ENCODE data around the gene NXPH4.

The NXPH4 gene

DNA sequence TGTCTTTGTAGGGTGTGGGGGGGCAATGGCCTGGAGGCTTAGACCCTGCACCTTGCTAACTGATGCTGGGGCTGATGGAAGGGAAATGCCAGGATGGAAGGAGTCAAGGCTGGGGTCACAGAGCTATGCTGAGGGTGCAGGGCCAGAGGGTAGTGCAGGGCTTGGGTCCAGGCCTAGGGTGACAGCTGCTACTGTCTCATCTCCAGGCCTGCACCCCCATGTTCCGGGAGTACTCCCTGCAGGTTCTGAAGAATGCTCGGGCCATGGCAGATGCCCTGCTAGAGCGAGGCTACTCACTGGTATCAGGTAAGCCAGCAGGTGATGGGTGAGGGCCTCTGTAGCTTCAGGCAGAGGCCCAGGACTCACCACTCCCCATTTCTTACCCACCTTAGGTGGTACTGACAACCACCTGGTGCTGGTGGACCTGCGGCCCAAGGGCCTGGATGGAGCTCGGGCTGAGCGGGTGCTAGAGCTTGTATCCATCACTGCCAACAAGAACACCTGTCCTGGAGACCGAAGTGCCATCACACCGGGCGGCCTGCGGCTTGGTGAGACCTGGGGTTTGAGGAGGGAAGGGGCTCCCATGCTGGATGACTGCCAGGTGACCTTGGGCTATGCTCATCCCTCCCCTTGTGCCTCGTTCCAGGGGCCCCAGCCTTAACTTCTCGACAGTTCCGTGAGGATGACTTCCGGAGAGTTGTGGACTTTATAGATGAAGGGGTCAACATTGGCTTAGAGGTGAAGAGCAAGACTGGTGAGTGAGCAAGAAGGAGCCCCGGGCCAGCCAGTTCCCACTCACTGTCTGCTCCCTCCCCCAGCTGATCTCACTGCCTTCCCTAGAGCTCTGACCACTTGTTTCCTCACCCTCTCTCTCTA, 17.0 kb downstream of the NXPH4 start:
- DNase-seq: no peak

DNA sequence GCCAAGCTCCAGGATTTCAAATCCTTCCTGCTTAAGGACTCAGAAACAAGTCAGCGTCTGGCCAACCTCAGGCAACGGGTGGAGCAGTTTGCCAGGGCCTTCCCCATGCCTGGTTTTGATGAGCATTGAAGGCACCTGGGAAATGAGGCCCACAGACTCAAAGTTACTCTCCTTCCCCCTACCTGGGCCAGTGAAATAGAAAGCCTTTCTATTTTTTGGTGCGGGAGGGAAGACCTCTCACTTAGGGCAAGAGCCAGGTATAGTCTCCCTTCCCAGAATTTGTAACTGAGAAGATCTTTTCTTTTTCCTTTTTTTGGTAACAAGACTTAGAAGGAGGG, 17.6 kb downstream of the NXPH4 start:
- DNase-seq: no peak

DNA sequence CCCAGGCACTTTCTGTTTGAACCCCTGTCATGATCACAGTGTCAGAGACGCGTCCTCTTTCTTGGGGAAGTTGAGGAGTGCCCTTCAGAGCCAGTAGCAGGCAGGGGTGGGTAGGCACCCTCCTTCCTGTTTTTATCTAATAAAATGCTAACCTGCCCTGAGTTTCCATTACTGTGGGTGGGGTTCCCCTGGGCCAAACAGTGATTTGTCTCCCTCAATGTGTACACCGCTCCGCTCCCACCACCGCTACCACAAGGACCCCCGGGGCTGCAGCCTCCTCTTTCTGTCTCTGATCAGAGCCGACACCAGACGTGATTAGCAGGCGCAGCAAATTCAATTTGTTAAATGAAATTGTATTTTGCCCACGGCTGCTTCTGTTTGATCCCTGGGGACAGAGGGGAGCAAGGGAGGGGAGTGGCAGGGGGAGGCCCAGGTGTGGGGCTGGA, 18.0 kb downstream of the NXPH4 start:
- DNase-seq: no peak

DNA sequence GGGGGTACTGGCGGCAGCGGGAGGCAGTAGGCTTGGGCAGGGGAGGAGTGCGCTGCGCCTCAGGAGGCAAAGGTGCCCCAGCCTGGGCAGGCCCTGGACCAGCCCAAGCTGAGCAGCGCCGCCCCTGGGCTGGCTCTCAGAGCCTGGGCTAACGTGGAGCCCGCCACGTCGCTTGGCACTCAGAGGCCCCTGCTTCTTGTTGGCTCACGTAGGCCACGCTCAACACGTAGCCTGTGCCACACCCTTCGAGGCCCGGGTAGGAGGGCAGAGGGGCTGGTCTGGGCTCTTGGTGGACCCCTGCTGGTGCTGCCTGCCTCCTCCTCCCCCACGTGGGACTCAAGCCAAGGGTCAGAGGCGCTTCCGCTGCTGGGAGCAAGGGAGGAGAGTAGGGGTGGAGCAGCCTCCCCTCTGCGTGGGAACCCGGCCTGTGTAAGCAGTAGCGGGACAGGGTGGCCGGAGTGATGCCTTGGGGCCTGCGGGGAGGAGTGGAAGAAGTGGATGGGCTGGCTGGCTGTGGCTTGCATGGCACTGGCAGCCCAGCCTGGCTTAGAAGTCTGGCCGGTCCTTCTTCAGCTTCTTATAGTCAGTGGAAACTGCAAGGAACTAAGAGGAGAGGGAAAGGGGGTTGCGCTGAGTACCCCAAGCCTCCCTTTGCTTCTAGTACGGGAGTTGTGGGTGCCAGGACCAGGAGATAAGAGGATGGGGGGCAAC, 18.6 kb downstream of the NXPH4 start:
- peak in 1 of 2 experiments; percentile 37 for DNase-seq

DNA sequence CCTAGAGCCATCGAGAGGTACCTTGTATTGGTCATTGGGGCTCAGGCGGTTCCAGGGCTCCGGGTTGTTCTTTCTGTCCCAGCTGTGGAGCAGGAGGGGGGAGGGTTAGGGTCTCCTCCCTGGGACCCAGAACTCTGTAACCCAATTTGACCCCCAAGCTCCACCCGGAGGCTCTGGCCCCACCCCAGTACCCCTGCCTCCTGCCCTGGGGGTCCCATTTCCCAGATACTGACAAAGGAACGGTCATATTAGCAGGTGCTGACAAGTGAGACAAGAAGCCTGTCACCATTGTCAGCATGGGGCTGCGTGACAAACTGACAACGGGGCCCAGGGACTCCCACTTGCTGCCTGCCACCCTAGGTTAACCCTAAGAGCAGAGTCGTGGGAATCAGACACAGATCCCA, 19.1 kb downstream of the NXPH4 start:
- DNase-seq: no peak

DNA sequence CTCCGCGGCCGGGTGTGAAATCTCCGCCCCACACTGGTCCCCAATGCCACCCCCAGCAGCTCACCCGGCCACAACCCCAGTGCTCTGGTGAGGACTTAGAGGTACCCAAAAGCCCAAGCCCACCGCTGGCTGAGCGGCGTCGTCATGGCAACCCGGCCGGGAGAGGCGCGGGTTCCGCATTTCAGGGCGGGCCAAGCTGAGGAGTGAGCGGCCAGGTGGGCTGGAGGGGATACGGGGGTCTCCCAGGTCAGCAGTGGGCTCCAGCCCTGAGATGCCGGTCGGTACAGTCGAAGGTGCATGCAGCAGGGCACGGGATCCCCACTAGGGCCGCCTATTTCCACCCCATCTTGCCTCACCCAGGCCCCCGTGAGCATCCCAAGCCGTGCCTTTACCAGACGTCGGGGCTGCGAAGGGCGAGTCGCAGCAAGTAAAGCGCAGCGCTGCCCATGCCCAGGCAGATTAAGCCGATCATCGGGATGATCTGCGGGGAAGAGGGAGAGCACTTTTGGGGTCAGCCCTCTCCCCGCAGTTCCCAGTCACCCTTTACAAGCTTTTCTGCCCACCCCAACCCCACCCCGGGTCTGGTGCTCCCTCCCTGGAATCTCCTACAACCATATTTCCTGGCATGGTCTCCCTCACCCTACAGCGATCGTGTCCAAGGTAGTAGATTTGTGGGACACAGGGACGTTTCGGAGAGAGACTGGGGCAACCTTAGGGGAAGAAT, 19.8 kb downstream of the NXPH4 start:
- peak; percentile 57 to 61 for DNase-seq

DNA sequence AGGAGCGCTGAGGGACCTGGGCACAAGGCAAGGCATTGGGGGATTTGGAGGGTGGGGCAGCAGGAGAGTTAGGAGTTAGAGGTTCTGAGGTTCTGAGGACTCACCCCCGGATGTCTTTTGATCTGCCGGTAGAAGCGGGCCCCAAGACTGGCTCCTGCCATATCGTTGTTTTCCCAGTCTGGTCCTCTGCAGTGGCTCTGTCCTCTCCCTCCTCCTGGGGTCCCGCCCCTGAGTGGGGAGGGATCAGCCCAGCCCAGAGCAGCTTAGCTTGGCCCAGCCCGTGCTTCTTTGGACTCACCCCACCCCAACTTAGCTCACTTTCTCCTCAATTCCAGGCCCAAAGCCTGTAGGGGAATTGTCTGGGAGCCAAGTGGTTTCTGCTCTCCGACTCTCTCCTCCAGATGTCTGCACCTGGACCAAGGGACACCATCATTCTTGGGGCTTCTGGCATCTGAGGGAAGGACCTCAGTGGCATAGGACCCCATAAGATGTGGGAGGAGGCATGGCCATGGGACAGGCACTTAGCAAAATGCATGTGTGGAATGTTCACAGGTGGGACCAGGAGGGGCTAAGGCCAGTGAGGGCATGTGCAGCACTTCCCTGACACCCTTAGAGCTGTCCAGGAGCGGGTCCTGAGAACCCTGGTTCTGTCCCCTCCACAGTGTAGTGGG, 20.5 kb downstream of the NXPH4 start:
- DNase-seq: peak in 1 of 2 experiments; percentile 50

DNA sequence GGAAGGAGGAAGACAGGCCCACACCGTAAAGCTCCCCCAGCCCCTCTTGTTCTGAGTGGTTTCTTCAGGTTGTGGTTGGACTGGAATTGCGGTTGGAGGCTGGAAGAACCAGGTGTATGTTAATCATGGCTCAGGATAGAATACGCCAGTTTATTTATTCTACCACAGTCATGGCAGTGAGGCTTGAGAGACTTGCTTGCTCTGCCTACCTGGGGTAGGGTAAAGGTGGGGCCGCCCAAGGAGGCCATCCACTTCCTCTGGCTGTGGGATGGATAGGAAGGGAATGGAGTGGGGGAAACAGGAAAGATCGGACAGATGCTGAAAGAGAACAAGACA, 21.0 kb downstream of the NXPH4 start:
- DNase-seq: peak in 1 of 2 experiments; percentile 41

DNA sequence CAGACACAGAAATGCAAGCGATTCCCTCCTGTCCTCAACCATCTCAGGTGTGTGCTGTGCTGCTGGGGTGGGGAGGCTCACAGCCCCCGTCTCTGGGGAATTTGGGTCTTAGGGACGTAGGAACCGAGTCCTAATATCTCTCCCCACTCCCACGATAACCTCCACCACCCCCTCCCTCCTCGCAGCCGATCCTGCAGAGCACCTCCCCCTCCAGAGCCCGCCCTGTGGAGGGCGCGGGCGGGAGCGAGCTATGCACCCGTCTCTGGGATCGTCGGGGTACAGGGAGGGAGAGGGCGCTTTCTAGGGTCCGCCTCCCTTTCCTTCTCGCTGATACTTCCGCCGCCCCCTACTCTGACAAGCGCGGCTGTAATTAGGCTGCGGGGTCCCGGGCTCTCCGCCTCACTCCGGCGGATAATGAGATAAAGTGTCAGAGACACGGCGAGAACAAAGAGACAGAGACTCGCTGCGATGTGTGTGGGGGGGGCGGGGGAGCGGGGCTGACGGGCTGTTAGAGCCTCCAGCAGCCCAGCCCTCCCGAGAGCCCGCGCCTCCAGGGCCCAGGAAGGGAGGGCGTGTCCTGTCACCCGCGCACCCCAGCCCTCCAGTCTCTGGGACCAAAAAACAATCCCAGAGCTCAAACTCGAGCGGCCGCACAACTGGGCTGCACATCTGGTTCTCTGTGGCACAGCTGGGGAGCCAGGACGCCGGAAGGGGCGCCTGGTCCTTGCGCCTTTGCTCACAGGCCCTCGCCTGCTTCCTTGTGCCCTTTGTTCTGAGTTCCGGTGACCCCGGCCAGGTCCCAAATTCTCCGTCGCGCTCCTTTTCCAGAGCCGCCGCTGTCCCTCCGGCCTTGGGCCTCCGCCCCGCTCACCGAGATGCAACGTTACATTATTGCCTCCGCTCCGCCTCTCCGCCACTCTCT, 21.6 kb downstream of the NXPH4 start:
- DNase-seq: peak; percentile 57 to 62

DNA sequence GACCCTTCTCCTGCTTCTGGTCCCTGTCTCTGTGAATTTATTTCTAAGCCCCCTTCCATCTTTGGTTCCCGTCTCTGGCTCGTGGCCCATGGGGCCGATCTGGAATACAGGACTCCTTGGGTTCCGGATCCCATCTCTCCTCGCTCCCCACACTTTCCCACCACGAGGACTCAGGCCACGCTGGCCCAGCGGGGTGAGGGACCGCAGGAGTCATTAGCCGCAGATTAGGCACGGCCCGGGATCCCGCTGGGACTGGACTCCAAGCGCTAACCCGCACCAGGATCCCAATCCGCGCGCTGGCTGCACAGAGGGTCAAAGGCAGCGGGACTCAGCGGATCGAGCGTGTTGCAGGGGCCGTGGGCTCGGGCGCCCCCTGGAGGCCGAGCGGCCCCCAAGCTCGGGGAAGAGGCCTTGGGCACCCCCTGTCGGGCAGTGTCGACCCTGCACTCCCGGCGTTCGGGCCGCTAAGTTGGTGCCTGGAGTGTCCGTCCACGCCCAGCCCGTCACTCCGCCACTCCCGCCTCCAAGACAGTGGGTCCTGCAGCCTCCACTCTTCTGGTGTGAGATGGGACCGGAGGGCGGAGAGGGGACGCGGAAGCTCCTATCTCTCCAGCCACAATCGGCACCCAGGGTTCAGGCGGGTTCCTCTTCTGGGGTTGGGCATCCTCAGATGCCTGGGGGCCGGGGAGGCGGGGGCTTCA, 22.4 kb downstream of the NXPH4 start:
- DNase-seq: peak; percentile 96 to 97

DNA sequence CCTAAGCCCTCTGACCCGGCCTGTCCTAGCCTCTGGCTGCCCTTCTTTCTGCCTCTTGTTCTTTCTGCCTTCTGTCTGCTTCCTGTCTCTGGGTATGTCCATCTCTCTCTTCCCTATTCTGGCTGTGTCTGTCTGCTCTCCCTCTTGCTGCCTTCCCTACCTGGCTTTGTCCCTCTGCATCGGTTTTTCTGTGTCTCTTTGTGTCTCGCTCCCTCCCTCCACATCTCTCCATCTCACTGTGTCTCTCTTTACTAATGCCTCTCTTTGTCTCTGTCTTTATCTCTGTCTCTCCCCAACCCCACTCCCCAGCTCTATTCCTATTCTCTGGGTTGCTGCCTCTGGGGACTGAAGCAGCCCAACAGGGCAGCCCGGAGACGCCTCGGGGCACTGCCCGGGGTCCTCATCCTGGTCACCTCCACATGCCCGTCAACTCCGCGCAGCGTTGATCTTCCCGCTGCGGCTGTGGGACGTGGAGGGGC, 23.0 kb downstream of the NXPH4 start:
- DNase-seq: peak in 1 of 2 experiments; percentile 51

DNA sequence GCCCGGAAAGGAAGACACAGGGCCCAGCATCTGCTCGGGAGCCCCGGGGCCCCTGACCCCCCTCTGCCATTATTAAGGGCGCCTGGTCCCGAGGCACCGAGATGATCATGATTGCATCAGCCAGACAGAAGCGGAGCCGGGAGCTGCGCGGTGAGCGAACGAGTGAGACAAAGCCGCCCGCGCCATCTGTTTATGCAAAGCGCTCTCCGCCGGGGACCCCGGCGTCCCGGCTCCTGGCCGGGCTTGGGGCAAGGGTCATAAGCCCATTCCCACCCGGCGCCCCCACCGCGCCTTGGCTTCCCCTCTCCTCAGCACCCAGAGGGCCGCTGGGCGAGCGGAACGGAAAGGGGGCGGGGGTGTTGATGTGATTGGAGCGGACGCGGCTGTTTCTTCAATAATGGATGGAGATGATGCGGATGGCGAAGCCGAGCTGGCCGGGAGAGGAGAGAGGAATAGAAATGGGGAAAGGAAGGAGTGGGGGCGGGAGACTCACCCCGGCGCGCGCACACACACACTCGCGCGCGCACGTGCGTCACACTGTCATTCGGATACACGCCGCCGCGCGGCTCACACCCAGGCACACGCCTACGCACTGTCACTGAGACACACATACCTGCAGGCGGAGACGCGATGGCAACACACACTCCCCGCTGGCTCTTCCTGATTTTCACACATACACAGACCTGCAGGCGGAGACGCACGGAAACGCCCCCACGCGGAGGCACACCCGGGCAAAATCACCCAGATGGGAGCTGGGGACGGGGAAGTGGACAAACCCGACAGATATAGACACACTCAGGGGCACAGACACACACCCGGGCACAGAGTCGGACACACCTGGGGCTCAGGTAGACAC, 23.7 kb downstream of the NXPH4 start:
- DNase-seq: peak; percentile 80 to 82

DNA sequence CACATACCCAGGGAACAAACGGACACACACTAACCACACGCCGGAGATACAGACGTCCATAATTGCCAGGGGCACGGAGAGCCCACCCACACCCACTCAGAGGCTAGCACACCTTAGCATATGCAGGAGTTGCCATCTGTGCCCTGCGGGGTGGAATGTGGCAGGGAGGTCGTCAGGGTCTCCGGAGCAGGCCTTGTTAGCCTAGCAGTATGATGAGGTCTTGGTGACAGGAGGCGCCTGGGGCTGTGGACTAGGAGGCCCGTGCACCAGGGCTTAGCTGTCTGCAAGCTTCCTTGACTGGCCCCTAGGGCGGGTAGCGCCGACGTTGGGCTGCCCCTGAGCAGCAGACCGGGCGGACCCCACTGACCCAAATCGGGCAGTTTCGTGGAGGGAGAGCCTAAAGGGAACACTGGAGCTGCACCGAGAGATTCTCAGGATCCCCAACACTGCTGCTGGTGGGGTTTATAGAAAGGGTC, 24.4 kb downstream of the NXPH4 start:
- DNase-seq: peak in 1 of 2 experiments; percentile 53

DNA sequence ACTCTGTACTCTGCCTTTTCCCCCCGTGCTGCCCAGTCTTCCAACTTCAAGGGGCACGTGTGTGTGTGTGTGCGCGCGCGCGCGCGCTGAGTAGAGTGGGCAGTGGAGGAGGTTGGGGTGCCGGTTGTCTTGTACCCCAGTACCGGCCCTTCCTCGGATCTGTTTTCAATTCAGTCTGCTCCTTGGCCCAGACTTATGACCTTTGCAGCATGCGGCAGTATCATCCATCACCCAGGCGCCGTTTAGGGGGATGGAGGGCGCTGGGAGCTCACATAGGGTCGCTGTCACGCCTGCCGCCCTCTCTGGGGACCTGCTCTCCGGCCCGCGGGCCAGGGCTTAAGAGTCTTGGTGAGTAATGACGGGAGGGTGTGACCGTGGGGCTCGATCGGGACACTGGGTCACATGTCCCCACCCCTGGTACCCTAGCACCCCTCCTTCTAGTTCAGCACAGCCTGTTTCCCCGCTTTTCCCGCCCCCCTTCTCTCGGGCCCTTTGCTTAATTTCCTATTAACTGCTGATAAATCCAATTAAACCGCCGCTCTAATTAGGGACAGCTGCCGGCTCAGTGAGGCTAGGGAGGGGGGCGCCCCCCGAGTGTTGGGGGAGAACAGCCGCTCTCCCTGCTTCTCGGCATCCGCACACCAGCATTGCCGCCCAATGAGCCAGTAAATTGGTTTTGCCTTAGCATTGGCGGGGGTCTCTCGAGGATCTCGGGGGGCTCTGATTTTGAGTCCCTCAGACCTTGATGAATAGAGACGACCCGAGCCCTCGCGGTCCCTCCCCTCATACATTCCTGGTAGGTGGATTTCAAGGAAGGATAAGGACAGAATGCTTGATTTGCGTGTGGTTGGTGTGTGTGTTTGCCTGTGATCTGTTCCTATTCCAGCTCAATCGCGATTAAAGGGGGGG, 25.1 kb downstream of the NXPH4 start:
- DNase-seq: peak in 1 of 2 experiments; percentile 56

DNA sequence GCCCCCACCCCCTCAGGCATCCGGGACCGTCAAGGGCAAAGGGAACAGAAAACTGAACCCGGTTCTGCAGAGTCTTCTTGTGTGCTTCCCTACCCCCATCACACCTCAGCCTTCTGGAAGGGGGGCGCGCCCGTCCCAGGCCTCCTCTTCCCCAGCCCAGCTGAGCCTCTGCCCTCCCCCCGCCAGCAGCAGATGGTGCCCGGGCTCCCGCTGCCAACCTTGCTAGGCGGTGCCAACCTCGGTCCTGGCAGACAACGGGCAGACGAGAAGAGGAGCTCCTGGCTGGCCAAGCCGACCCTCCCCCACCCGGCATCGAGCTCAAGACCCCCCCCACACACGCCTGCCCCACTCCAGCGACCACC, 25.7 kb downstream of the NXPH4 start:
- DNase-seq: no peak

DNA sequence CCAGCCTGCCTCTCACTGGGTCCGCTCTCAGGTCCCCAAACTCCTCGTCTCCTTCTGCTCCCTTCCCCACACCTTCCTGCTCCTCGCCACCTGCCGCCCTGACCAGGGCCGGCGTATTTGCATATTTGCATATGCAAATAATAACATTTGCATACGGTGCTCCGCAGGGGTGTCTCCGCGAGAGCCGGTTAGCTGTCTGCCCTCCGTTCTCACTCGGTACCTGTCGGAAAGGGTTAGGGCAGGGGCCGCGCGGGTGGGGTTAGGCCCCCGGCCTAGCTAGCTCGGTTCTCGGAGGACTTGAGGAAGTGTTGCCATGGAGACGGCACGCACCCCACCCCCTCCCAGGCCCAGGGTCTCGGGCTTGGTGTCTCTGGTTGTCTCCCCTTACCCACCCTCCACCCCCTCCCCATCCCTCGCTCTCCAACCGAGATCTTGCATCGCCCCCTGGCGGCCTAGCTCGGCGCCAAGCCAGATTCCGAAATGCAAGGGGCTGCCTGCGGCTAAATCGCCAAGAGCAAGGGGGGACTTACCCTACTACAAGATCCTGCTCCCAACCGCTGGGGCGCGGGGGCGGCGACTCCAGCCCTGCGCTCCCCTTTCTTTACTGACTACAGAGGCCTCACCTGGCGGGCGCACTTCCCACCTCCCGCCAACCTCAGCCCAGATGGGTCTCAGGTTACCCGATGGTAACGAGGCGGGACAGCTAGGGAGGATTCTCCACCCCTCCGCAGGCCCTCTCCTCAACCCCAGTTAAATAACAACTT, 26.3 kb downstream of the NXPH4 start:
- DNase-seq: peak; percentile 87

DNA sequence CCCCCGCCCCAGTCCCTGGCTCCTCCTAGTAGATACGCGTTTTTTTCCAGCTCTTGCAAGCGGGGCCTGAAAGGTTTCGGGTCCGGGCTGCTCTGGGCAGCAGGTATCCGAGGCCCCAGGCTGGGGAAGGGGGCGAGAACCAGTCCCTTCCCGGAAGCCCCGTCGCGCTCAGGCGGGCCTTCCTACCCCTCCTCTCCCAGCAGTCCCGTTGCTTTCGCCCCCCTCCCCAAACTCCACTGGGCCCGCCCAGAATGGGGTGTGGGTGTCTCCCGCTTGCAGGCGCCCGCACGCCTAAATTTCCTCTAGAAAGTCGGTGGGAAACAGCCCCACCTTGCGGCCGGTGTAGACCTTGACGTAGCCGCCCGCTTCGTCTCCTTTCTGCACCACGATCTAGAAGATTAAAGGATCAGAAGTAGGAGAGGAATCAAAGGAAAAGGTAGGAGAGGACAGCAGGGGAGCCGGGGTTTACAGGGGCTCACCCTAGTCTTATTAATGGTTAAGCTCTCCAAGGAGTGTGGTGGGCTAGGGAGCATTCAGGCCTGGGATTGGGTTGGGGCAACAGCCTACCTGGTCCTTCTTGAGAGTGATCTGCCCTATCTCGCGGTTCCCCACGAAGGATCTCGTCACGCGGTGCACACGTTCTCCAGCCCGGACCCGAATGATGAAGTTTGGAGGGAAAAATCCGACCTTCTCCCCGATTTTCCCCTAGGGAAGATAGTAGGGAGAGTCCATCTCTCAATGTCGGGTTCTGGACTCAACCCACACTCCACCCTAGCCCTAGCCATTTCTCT, 27.1 kb downstream of the NXPH4 start:
- peak; percentile 92 to 93 for DNase-seq
